NCI-H748 (cell line): ENCODE data around the gene AQP5.
A peak's percentile ranks its signal among the peaks of the same experiment; 100 is the strongest.

ENCODE experiments used
- DNase-seq: peaks from one replicate; lab custom pipeline; 2025; ENCODE audit not compliant: unreplicated experiment; lab: John Stamatoyannopoulos, UW

Gene AQP5

DNA sequence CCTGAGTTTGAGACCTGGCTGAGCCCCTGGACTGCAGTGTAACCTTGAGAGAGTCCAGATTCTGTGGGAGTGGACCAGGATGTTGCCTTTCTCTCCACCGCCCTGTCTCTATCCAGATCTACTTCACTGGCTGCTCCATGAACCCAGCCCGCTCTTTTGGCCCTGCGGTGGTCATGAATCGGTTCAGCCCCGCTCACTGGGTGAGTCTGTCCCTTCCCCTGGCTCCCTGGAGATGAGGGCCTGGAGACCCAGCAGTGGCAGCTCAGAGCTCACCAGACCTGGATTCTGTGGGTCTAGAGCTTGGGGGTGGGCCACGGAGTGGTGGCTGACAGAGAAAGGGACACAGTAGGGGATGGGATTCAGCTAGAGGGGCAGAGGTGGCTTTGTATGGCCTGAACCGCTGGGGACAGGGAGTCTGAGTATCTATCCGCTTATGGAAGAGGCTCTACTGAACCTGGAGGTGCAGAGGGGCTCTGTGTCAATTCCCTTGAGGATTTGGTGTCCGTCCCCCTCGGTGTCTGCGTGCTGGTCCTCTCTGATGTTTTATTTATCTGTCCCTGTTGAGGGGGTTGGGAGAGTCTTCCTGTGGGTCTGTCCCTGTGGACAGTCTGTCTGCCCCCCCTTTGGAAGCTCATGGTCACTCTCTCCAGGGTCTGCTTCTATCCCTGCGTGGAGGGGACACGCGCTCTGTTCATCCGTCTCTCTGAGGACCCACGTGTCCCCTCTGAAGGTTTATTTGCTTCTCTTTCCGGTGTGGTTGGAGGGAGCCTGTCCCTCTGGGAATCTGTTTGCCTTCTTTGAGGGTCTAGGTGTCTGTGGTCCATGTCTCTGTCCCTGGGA, 2.5 kb downstream of the AQP5 start:
- DNase-seq = no peak

DNA sequence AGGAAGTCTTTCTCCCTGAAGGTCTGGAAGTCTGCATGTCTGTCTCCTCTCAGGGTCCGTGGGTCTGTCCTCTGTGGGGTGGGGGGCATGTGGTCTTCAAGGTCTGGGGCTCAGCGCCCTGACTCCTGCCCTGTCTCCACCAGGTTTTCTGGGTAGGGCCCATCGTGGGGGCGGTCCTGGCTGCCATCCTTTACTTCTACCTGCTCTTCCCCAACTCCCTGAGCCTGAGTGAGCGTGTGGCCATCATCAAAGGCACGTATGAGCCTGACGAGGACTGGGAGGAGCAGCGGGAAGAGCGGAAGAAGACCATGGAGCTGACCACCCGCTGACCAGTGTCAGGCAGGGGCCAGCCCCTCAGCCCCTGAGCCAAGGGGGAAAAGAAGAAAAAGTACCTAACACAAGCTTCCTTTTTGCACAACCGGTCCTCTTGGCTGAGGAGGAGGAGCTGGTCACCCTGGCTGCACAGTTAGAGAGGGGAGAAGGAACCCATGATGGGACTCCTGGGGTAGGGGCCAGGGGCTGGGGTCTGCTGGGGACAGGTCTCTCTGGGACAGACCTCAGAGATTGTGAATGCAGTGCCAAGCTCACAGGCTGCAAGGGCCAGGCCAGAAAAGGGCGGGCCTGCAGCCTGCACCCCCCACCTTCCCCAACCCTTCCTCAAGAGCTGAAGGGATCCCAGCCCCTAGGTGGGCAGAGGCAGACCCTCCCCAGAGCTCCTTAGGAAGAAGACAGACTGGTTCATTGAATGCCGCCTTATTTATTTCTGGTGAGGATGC, 3.4 kb downstream of the AQP5 start:
- no peak for DNase-seq

DNA sequence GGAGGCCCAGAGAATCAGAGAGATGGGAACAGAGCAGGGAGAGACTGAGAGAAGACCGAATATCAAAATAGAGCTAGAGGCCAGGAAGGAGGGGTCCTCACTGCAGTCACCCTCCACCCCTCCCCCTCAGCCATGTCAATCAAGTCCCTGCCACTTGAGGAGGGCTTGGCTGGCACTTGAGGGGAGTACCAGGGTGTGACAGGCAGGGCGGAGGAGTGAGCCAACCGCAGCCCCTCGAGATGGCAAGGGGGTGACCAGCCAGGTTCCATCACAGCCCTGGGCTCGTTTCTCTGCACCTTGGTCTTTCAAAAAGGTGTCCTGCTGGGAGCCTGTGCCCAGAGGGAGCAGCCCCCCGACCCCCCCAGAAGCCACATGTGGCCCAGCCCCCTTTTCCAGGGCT, 4.2 kb downstream of the AQP5 start:
- DNase-seq = no peak

DNA sequence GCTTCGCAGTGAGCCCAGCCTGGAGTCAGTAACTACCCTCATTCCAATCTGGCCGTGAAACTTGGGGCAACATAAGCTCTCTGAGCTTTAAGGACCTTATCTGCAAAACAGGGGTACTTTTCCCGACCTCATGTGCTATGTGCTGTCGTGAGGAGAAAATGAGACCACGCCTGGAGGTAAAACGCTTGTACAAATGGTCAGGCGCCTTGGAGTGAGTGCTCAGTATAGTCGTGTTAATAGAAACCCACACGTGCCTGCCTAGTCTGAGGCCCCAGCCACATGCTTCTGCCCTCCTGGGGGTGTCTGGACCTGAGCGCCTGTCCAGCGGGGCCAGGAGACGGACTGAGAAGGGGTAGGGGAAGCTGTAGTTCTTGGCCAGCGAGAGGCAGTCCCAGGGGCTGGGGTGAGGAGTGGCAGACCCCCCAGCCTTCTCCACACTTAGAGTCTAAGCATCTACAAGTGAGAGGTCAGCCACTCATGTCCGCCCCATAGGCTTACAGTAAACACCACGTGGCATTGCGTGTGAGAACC, 4.9 kb downstream of the AQP5 start:
- no peak for DNase-seq

DNA sequence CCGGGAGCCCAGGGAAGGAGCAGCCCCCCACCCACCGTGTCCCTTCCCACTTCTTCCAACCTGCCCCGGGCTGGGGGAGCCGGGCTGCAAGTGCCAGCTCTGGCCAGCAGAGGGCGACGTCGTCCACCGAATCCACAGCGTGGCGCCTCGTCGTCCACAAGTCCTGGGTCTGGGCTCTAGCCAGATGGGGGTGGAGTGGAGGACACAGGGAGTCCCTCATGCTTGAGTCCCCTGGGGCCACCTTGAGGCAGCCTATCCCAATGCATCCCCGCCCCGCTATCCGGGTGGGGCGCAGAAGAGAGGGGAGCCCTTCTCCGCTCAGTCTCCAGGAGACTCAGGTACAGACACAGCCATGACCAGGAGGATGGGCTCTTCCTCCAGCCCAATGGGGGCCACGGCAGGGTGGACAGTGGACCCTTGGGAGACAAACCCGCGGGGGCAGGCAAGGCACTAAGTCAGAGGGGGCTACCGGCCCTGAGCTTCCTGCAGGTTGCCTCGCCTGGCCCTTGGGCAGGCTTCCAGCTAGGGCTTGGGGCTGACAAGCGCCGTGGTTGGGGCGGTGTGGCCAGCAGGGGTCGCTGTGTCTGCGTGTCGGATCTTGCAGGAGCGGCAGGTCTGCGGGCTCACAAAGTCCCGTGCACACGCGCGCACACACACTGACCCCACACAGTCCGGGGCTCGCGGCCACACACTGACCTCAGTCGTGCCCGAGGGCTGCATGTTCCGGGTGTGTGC, 5.5 kb downstream of the AQP5 start:
- DNase-seq = peak; percentile 82

DNA sequence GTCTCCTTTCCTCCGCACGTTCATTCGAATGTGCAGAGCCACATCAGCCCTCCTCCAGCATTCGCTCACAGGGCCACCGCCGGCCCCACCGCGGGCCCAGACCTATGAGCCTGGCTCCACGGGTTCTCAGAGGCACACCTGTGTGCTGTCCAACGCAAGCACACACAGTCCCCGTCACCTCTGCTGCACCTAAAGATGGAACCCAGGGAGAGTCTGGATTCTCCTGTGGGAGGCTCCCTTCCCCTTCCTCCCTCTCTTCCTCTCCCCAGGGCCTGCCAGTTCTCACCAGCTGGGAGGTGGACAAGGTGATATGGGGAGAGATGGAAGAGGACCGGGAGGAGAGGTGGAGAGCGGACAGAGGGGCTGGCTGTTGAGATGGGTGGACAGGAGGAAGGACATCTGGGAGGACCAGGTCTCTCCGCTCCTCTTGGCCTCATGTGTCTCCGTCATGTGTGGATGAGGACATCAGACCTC, 6.1 kb downstream of the AQP5 start:
- DNase-seq = no peak

DNA sequence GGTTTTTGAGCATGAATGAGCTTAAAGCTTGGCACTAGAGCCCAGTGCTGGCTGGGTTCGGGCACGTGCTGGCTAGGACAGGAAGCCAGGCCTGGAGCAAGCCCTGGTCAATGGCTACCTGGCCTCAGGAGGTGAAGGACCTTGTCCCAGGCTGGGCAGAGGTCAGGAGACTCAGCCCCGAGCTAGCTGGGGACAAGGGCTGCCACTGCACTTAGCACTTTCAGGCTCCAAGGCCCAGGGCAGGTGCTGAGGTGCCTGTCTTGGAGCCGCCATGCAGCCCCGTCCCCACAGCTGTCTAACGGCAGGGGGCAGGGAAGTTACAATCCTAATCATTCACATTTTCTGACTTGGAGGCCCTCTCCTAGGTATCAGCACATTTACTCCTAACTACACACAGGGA, 6.8 kb downstream of the AQP5 start:
- no peak for DNase-seq

DNA sequence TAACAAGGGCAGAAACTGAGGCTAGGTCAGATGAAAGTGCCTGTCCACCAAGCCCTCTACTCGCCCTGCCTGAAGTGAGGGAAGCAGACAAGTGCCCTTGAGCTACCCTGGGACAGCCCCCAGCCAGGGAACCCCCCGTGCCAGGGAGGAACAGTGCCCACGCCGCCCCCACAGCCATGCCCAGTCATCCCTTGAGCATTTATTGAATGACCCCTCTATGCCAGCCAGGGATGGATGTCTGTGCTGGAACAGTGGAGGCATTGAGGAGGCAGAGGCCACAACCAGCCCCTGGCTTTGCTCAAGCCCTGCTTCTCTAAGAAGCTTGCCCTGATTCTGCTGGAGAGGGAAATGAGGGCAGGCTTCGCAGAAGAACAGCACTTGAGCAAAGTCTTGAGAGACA, 7.4 kb downstream of the AQP5 start:
- DNase-seq = no peak

DNA sequence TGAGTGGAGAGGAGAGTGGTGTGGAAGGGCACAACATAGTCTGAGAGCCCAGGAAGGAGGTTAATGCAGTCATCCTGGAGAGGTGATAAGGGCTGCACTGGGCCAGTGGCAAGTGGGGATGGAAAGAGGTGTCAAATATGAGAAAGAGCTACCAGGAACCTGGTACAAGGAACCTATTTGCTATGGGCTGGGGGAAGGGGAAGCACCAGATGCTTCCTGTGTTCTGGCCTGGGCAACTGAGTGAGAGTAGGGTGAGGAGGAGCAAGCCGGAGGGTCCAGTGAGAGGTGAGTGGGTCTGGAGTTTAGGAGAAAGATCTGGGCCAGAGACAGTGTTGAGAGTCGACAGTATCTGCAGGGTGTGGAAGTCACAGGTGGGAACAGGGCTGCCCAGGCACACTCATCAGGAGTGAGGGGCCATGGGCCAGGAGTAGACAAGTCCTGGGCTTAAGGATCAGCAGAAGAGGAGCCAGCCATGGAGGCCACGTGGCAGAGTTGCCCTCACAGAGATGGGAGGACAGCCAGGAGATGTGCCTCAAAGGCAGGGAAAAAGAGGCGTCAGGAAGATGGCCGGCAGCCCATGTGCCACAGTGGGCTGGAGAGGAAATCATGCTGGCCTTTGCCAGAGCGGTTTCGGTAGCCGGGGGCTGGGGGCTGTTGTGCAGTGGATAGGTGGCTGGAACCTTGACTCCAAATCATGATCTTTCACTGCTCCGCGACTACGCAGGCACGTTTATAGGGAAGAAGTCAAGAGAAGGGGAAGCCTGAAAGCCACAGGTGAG, 8.2 kb downstream of the AQP5 start:
- DNase-seq = no peak

DNA sequence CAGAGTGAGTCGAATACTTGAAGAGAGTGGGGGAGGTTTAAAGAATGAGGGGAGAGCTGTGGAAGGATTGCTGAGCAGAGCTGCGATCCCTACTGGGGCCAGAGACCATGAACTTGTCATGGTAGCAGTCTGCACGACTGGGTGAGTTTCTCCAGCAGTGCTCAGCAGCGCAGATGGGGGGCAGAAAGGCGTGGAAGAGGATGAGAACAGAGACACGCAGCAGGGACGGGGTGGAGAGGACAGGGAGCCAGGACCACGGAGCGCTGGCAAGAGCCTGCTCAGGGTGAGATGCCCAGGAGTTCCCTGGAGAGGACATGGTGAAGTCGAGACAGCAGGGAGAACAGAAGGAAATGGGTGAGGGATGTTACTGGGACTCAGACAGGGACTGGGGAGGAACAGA, 9.0 kb downstream of the AQP5 start:
- DNase-seq = no peak

DNA sequence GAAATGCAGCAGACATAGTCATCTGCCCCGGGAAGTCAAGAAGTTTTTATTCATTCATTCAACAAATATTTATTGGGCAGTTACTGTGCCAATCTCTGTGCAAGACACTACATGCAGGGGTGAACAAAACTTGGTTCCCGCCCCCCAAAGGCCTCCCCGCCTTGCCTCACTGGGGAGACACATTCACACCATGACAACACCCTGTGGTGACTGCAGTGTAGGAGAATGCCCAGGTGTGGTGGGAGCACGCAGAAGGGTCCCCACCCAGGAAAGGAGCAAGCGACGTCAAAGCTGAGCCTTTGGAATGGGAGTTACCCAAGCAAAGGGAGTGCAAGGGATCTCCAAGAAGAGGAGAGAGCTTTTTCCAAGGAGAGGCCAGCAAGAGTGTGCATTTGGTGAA, 9.5 kb downstream of the AQP5 start:
- no peak for DNase-seq

DNA sequence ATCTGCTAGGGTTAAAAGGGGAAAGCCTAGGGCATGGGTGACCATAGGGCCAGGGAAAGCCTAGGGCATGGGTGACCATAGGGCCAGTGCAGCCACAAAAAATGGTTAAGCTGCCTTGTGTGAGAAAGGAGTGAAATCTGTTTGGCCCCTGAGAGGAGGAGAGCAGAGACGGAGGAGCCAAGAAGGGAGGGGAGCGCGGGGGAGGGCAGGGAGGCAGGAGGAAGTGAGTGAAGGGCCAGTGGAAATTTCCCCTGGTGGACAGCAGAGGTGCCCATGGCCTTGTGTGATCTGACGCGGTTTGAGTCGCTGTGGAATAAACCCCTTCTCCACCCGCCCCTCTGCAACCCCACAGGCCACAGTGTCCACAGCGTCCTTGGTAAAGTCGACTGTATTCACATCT, 10.5 kb downstream of the AQP5 start:
- no peak for DNase-seq

DNA sequence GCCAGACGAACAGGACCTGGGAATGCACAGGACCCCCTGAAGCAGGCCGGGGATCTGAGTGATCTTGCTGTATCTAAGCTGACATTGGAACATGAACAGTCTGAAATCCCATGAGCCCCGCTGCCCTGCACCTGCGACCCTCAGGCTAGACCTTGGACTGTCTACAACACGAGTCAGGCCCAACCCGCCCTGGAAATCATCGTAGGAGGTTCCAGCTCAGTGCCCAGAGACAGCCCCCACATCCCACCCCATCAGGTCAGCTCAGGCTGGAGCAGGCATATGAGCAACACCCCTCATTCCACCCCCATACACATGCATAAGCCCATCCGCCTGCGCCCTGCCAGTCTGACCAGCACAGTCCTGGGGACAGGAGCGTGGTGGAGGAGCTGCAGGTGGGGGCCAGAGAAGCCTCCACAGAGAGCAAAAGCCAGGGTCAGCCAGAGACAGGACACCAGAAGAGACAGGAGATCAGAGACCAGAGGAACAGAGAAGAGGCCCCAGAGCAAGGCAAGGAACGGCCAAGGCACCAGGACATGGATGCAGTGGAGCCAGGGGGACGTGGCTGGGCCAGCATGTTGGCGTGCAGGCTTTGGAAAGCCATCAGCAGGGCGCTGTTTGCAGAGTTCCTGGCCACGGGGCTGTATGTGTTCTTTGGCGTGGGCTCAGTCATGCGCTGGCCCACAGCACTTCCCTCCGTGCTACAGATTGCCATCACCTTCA, 11.1 kb downstream of the AQP5 start, which contains the start of gene AQP6:
Gene AQP6 (plus strand): TSS at position 307 of the 720 bp plus-strand sequence. CDS start 227 bp downstream, at position 534.
- DNase-seq = no peak

DNA sequence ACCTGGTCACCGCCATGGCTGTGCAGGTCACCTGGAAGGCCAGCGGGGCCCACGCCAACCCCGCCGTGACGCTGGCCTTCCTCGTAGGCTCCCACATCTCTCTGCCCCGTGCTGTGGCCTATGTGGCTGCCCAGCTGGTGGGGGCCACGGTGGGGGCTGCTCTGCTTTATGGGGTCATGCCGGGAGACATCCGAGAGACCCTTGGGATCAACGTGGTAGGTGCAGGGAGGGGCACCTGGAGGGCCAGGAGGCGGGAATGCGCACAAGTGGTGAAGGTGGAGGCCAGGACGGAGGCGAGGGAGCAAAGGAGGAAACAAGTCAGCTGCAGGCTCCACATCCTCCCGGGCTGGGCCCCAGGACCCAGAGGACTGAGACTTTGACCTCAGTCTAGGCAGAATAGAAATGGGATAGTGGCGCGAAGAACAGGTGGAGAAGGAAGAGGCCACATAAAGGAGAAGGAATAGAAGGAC, 11.7 kb downstream of the AQP5 start:
- DNase-seq = no peak

DNA sequence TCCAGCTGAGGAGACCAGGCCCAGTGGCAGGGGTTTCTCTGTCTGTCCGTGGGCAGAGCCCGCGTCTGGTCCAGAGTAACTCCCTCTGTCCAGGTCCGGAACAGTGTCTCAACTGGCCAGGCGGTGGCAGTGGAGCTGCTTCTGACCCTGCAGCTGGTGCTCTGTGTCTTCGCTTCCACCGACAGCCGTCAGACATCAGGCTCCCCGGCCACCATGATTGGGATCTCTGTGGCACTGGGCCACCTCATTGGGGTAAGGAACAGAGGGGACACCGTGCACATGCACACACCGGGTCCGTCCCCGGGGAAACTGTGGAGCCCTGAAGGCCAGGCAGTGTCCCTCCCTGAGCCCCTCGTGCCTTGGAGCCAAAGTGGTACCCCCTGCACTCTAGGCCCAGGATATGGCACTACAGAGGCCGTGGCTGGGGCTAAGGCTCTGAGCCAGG, 12.6 kb downstream of the AQP5 start:
- DNase-seq = no peak

DNA sequence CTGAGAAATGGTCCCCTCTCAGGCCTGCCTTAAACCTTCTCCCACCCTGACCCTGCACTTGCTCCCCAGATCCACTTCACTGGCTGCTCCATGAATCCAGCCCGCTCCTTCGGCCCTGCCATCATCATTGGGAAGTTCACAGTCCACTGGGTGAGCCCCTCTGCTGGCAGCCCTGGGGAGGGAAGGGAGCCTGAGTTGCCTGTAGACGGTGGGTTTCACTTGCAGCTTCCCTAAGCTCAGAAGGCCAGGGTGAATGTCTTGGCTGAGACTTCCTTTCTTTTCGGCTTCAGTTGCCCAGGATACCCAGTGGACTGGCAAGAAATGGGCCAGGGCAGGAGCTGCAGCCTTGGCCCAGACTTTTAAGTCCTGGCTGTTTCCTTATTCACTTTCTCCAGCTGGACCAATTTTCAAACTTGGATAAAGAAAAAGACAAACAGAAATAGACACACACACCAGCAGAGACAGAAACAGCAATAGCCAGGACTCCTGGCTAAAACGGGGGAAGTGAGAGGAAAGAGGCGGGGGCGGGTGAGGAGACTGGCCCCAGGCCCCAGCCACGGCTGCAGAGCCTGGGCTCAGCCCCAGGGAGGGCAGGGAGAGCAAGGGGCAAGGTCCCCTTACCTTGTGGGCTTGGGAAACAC, 13.1 kb downstream of the AQP5 start:
- DNase-seq = no peak

DNA sequence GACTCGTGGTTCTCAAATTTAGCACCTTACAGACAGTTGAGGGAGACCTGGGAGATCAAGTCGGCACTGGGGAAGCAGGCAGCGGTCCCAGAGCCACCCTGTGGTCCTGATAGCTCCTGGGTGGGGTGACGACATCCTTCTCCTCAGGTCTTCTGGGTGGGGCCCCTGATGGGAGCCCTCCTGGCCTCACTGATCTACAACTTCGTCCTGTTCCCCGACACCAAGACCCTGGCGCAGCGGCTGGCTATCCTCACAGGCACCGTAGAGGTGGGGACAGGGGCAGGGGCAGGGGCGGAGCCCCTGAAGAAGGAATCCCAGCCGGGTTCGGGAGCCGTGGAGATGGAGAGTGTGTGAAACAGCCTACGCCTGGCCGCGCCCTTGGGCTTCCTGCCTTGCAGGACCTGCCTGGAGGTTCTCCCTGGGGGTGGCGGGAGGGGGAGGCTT, 13.7 kb downstream of the AQP5 start:
- no peak for DNase-seq

DNA sequence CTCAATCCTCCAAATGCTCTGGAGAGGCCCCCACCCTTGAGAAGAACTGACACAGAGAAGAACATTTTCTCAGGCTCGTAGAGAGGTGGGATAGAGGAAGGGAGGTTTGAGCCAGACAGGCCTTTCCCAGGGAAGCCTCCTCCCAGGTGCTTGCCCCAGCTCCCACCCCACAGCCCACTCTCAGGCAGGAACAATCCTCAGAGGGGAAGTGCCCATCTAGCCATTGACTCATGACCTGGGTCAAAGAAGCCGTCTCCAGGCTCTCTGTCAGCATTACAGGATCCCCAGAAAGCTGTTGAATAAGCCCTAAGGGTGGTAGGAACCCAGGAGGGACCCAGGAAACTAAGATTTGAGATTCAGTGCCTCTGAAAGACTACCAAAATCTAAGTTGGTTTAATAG, 14.9 kb downstream of the AQP5 start:
- no peak for DNase-seq

DNA sequence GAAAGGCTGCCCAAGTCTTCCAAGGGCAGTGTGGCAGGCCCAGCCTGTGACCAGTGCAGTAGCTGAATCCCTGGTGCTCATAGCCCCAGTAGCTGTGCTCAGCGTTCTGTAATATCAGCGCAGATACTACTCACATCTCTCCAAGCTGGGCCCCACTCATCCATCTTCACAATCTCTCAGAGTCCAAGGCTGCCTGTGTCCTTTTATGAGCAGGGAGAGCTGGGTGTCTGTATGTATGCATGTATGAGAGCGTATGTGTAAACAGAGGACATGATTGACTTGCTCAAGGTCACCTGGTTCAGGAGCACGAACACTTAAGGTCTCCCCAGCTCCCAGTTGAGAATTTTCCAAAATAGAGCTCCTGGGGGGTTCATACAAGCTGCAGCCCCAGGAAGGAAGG, 16.5 kb downstream of the AQP5 start:
- no peak for DNase-seq
